H1 (cell line): ENCODE measurements around the gene USH1G. TPM values are rescaled to one million over a fixed set of nuclear protein-coding genes. Genes with fewer than 3 reads are reported as not detected.

Experiments used
- CTCF ChIA-PET: fragments of 300-600 bp; sonication (Branson Sonifier 250); formaldehyde crosslinking; loops from one replicate; lab custom pipeline; 2021; ENCODE audit not compliant: partially characterized antibody; lab: Charles Lee
- POLR2A ChIA-PET: fragments of 300-600 bp; sonication (Branson Sonifier 250); formaldehyde crosslinking; loops from one replicate; lab custom pipeline; 2021; ENCODE audit warnings: inconsistent platforms; ENCODE audit not compliant: partially characterized antibody; lab: Charles Lee
- DNase-seq, 2 experiments: peaks; one replicate each; pipeline versions ENCODE4 v3.0.0 to v3.0.0-alpha.2; 2010 to 2022; ENCODE audit warnings: low spot score in 2 of 2, low read depth in 1 of 2, mixed read lengths in 1 of 2
- FAIRE-seq: peaks from 2 replicates; lab custom pipeline; 2011; peaks lifted over from hg19 to GRCh38; lab: Jason Lieb, UNC
- H2AFZ ChIP-seq: 2 replicates; pipeline ENCODE4 v1.8.1; 2012; ENCODE audit warnings: low read length, inconsistent platforms
- H2AK5ac ChIP-seq: 2 replicates; pipeline ENCODE4 v1.6.1; 2013; ENCODE audit warnings: low read depth, low read length
- H2BK120ac ChIP-seq: replicated peaks from 2 replicates; pipeline ENCODE3; 2013; ENCODE audit warnings: low read depth, low read length, inconsistent platforms
- H2BK12ac ChIP-seq: 2 replicates; pipeline ENCODE4 v1.6.1; 2013; ENCODE audit warnings: low read depth, low read length
- H2BK15ac ChIP-seq: 2 replicates; pipeline ENCODE4 v1.6.1; 2013; ENCODE audit warnings: low read length
- H2BK20ac ChIP-seq: 2 replicates; pipeline ENCODE4 v1.6.1; 2013; ENCODE audit warnings: low read length
- H2BK5ac ChIP-seq: 2 replicates; pipeline ENCODE4 v1.6.1; 2013; ENCODE audit warnings: low read depth, low read length
- H3K14ac ChIP-seq: 2 replicates; pipeline ENCODE4 v1.6.1; 2013; ENCODE audit warnings: inconsistent platforms; ENCODE audit not compliant: insufficient read length
- H3K18ac ChIP-seq: 2 replicates; pipeline ENCODE4 v1.6.1; 2013; ENCODE audit warnings: low read length; ENCODE audit errors: extremely low read depth
- H3K23ac ChIP-seq: 2 replicates; pipeline ENCODE4 v1.6.1; 2013; ENCODE audit warnings: inconsistent platforms; ENCODE audit not compliant: insufficient read length
- H3K23me2 ChIP-seq: 2 replicates; pipeline ENCODE4 v1.6.1; 2013; ENCODE audit warnings: low read depth, low read length
- H3K27ac ChIP-seq: 2 replicates; pipeline ENCODE4 v1.6.1; 2011; ENCODE audit warnings: low read depth, low read length, inconsistent platforms
- H3K27me3 ChIP-seq, 4 experiments: replicated peaks in 1 of 4; 1 replicate in 1 of 4; 2 replicates in 3 of 4; pipeline versions ENCODE4 v1.6.1 to v1.8.1; 2011 to 2013; ENCODE audit warnings: low read length in 3 of 4, mild to moderate bottlenecking in 3 of 4, inconsistent platforms in 2 of 4, mixed read lengths in 2 of 4, moderate library complexity in 1 of 4; ENCODE audit not compliant: control insufficient read depth in 3 of 4, insufficient read depth in 3 of 4; ENCODE audit errors: extremely low read depth in 1 of 4
- H3K36me3 ChIP-seq, 4 experiments: 2 replicates each; pipeline versions ENCODE4 v1.6.1 to v1.8.1; 2011 to 2013; ENCODE audit warnings: mild to moderate bottlenecking in 4 of 4, low read length in 3 of 4, moderate library complexity in 2 of 4, control low read depth in 1 of 4, inconsistent platforms in 1 of 4; ENCODE audit not compliant: insufficient read depth in 4 of 4, control insufficient read depth in 2 of 4
- H3K4ac ChIP-seq: replicated peaks from 2 replicates; pipeline ENCODE3; 2013; ENCODE audit warnings: low read length, low read depth, mixed read lengths, inconsistent platforms; ENCODE audit not compliant: insufficient read length
- H3K4me1 ChIP-seq, 4 experiments: replicated peaks in 1 of 4; 1 replicate in 1 of 4; 2 replicates in 3 of 4; pipeline versions ENCODE4 v1.6.1 to v1.8.1; 2011 to 2013; ENCODE audit warnings: low read length in 3 of 4, inconsistent platforms in 2 of 4, mixed read lengths in 1 of 4; ENCODE audit not compliant: insufficient read depth in 4 of 4, control insufficient read depth in 3 of 4
- H3K4me2 ChIP-seq, 2 experiments: 2 replicates each; pipeline versions ENCODE4 v1.6.1 to v1.8.1; 2011 to 2013; ENCODE audit warnings: low read depth in 2 of 2, low read length in 2 of 2, control low read depth in 1 of 2, inconsistent platforms in 1 of 2, mild to moderate bottlenecking in 1 of 2; ENCODE audit not compliant: insufficient read depth in 1 of 2
- H3K4me3 ChIP-seq, 4 experiments: fragments of 200-600, 300-600 bp in 1 of 4; sonication (generic), shearing (Covaris generic), sonication (Bioruptor Twin) in 1 of 4; 2 replicates each; pipeline versions ENCODE4 v1.5.1 to v1.8.1; 2011 to 2016; ENCODE audit warnings: low read length in 4 of 4, low read depth in 3 of 4, control low read depth in 2 of 4, inconsistent platforms in 2 of 4, mild to moderate bottlenecking in 2 of 4, mixed read lengths in 1 of 4, moderate library complexity in 1 of 4; ENCODE audit not compliant: insufficient read depth in 2 of 4; ENCODE audit errors: extremely low read depth in 1 of 4
- H3K56ac ChIP-seq: replicated peaks from 2 replicates; pipeline ENCODE3; 2013; ENCODE audit warnings: low read depth, mild to moderate bottlenecking, mixed read lengths, low read length, inconsistent platforms; ENCODE audit not compliant: insufficient read length
- H3K79me1 ChIP-seq: 2 replicates; pipeline ENCODE4 v1.6.1; 2013; ENCODE audit warnings: low read depth, low read length, control low read depth
- H3K79me2 ChIP-seq, 2 experiments: 2 replicates each; pipeline versions ENCODE4 v1.6.1 to v1.8.1; 2012 to 2013; ENCODE audit warnings: low read length in 2 of 2, mild to moderate bottlenecking in 2 of 2, inconsistent platforms in 1 of 2; ENCODE audit not compliant: insufficient read depth in 2 of 2, control insufficient read depth in 1 of 2
- H3K9ac ChIP-seq, 4 experiments: replicated peaks in 1 of 4; 1 replicate in 1 of 4; 2 replicates in 3 of 4; pipeline versions ENCODE4 v1.6.1 to v1.8.1; 2011 to 2013; ENCODE audit warnings: low read depth in 3 of 4, low read length in 3 of 4, control low read depth in 2 of 4, mild to moderate bottlenecking in 2 of 4, moderate library complexity in 2 of 4, inconsistent platforms in 1 of 4; ENCODE audit errors: extremely low read depth in 1 of 4
- H3K9me3 ChIP-seq, 2 experiments: 2 replicates each; pipeline versions ENCODE4 v1.6.1 to v1.8.1; 2012 to 2013; ENCODE audit warnings: mild to moderate bottlenecking in 2 of 2, moderate library complexity in 2 of 2, control low read depth in 1 of 2, inconsistent platforms in 1 of 2, low read depth in 1 of 2, low read length in 1 of 2, mixed read lengths in 1 of 2; ENCODE audit not compliant: insufficient read depth in 2 of 2
- H4K20me1 ChIP-seq, 2 experiments: replicated peaks in 1 of 2; 2 replicates each; pipeline versions ENCODE3 to v1.8.1; 2011 to 2013; ENCODE audit warnings: inconsistent platforms in 2 of 2, low read length in 2 of 2, mild to moderate bottlenecking in 1 of 2; ENCODE audit not compliant: insufficient read depth in 2 of 2, control insufficient read depth in 1 of 2
- H4K5ac ChIP-seq: 2 replicates; pipeline ENCODE4 v1.6.1; 2013; ENCODE audit warnings: low read length, low read depth, mixed read lengths, inconsistent platforms; ENCODE audit not compliant: insufficient read length
- H4K8ac ChIP-seq: 2 replicates; pipeline ENCODE4 v1.8.0; 2013; ENCODE audit warnings: mild to moderate bottlenecking, moderate library complexity, low read length, inconsistent platforms; ENCODE audit not compliant: insufficient read depth; ENCODE audit errors: extremely low read depth
- H4K91ac ChIP-seq: replicated peaks from 2 replicates; pipeline ENCODE3; 2013; ENCODE audit warnings: low read length, mixed read lengths, inconsistent platforms; ENCODE audit not compliant: insufficient read length
- GTF2F1 ChIP-seq: IDR thresholded peaks from 2 replicates; pipeline ENCODE4 v1.6.1; 2012; ENCODE audit warnings: low read depth, low read length, improper control_type of control experiment, borderline replicate concordance
- RXRA ChIP-seq: IDR thresholded peaks from 2 replicates; pipeline ENCODE4 v1.6.1; 2011; ENCODE audit warnings: low read depth, mild to moderate bottlenecking, low read length, moderate library complexity; ENCODE audit not compliant: insufficient read depth
- TCF12 ChIP-seq: IDR thresholded peaks from 2 replicates; pipeline ENCODE4 v1.6.1; 2011; ENCODE audit warnings: low read depth, mild to moderate bottlenecking, low read length
- WGBS, 2 experiments: shearing (Covaris generic) in 1 of 2; methylation state at CpG; one replicate each; pipeline versions ENCODE4 v1.1.6 to v1.1.7; 2013 to 2015; ENCODE audit warnings: low lambda C conversion rate in 2 of 2, mixed read lengths in 2 of 2, inconsistent platforms in 1 of 2, low coverage in 1 of 2, missing lambda C conversion rate in 1 of 2; ENCODE audit not compliant: insufficient replicate concordance in 2 of 2, insufficient coverage in 1 of 2, insufficient read length in 1 of 2; ENCODE audit errors: extremely low coverage in 1 of 2, missing lambda C conversion rate in 1 of 2; 5-methylcytosine and 5-hydroxymethylcytosine counted together
- polyA plus RNA-seq, 7 experiments: library from polyadenylated mRNA; depleted of rRNA in 3 of 7; stranded (reverse) in 5 of 7; unstranded in 2 of 7; fragments of >200 nt in 5 of 7; fragments of 200-250 nt in 2 of 7; gene quantifications; 1 replicate in 5 of 7; 2 replicates in 1 of 7; 4 replicates in 1 of 7; pipeline versions ENCODE4 v1.2.1 to v1.2.3, GENCODE V29; 2011 to 2013; ENCODE audit warnings: missing spikeins in 2 of 7, mixed read lengths in 2 of 7
- total RNA-seq: library from RNA; stranded (reverse); fragmentation: NEBNext Ultra II Directional; extraction: Animal tissue kit (Norgen Biotek cat#: 25700); gene quantifications from 2 replicates; pipeline ENCODE4 v1.2.1, GENCODE V29; 2021
- TF ChIP-seq, protein P1 (sequence below): IDR thresholded peaks from 2 replicates; pipeline ENCODE4 v1.6.1; 2012; ENCODE audit warnings: inconsistent platforms
- TF ChIP-seq, protein P2 (sequence below): IDR thresholded peaks from 2 replicates; pipeline ENCODE4 v1.6.1; 2012; ENCODE audit warnings: inconsistent platforms

USH1G gene
- total and polyA plus RNA-seq, 2 of the 8 experiments (the other 6 are each of a cell fraction or from before 2014, with no cell fraction given) = 1.6 to 4.3 TPM

DNA sequence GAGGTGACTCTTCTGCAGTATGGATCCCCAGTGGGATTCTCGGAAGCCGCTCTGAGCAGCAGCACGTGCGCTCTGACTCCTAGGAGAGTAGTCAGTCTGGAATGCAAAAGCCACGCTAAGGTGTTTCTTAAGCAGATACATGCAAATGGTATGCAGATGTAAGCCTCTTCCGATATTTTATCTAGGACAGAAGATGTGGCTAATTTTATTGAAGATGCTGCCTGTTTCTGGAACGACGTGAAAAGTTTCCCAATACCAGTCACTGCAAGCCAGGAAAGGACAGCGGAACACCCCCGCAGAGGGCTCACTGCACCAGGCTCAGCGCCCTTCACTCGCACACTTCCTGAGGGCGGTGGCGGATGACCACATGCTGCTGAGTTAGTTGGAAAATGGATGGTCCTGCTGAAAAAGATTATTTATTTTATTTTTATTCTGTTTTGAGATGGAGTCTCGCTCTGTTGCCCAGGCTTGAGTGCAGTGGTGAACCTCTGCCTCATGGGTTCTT, 39.8 kb downstream of the USH1G start:
- no peak overlapping the region for H3K23ac ChIP-seq
- peaks cover 0 to 2% (median 0%) of the 10 kb centered on the region in 4 experiments; a peak in 2 of 7 replicates for H3K27me3 ChIP-seq
- no peak overlapping the region for H2AFZ ChIP-seq
- ChIA-PET POLR2A (interaction anchor here (1.5 to 2.3 kb wide), 2 partner anchors 10 kb away, joined by 3 to 12 read pairs; partner anchors contain the start of genes FADS6 and FDXR), CTCF (interaction anchor here (1.0 to 81.0 kb wide), 4 partner anchors 12 to 65 kb away, joined by 3 to 2981 read pairs (median 8); partner anchors contain the start of genes GRIN2C and NAT9)
- no peak overlapping the region for H2BK15ac ChIP-seq
- H3K9me3 ChIP-seq = no peaks in the 10 kb centered on the region
- no peaks in the 10 kb centered on the region for H3K36me3 ChIP-seq
- H3K4me1 ChIP-seq = peaks cover 3 to 8% (median 5%) of the 10 kb centered on the region in 4 experiments; a peak in 6 of 7 replicates
- no peak overlapping the region for H2BK120ac ChIP-seq
- no peak overlapping the region for H2BK12ac ChIP-seq
- TF ChIP-seq, protein P1, sequence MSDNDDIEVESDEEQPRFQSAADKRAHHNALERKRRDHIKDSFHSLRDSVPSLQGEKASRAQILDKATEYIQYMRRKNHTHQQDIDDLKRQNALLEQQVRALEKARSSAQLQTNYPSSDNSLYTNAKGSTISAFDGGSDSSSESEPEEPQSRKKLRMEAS = peak; percentile 58; the same call in 1 of the 2 replicates
- TF ChIP-seq, protein P2, sequence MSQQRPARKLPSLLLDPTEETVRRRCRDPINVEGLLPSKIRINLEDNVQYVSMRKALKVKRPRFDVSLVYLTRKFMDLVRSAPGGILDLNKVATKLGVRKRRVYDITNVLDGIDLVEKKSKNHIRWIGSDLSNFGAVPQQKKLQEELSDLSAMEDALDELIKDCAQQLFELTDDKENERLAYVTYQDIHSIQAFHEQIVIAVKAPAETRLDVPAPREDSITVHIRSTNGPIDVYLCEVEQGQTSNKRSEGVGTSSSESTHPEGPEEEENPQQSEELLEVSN = 0 out of 2 replicates have a peak, but pooled peaks have one; percentile 10
- no peak for TF ChIP-seq GTF2F1
- TF ChIP-seq TCF12 = no peak
- TF ChIP-seq RXRA = no peak
- 74% methylated on average over 15 of the region's 15 CpGs; no CpG with 5 or more reads in 1 of the 2 experiments for WGBS, 2 experiments
- no peak overlapping the region; the same call in 1 of the 2 replicates for H2AK5ac ChIP-seq
- H2BK20ac ChIP-seq = no peak overlapping the region
- no peak overlapping the region for H3K4me2 ChIP-seq
- H3K56ac ChIP-seq = no peak overlapping the region
- H3K27ac ChIP-seq = no peak overlapping the region
- no peak for FAIRE-seq
- no peak for DNase-seq
- H4K20me1 ChIP-seq = no peaks in the 10 kb centered on the region
- H4K8ac ChIP-seq = peak overlapping the region; percentile 45; the same call in 1 of the 2 replicates
- H3K79me1 ChIP-seq = no peaks in the 10 kb centered on the region
- H3K14ac ChIP-seq = no peak overlapping the region
- H2BK5ac ChIP-seq = no peak overlapping the region
- no peak overlapping the region for H3K4me3 ChIP-seq
- H4K91ac ChIP-seq = no peak overlapping the region
- H3K4ac ChIP-seq = no peak overlapping the region
- no peak overlapping the region for H4K5ac ChIP-seq
- H3K23me2 ChIP-seq = no peaks in the 10 kb centered on the region
- no peak overlapping the region for H3K9ac ChIP-seq
- no peaks in the 10 kb centered on the region for H3K79me2 ChIP-seq
- no peak overlapping the region for H3K18ac ChIP-seq
